BJ (cell line): ENCODE results near the gene COLEC12. TPM values are rescaled to one million over a fixed set of nuclear protein-coding genes. Genes with fewer than 3 reads are reported as not detected.

Source experiments
- CTCF ChIA-PET: fragments of 350-600 bp; formaldehyde crosslinking; extraction: SDS; loops from one replicate; lab custom pipeline; 2021; ENCODE audit warnings: antibody characterized with exemption, inconsistent platforms; lab: Yijun Ruan, JAX
- POLR2A ChIA-PET: fragments of 300-600 bp; sonication (Branson Sonifier 250); formaldehyde crosslinking; extraction: SDS; loops from one replicate; lab custom pipeline; 2021; ENCODE audit warnings: antibody characterized with exemption; lab: Charles Lee
- DNase-seq: peaks from one replicate; pipeline ENCODE4 v3.0.0-alpha.2; 2011; ENCODE audit warnings: low read depth
- H3K27me3 ChIP-seq: 2 replicates; pipeline ENCODE4 v1.6.0; 2011; ENCODE audit warnings: low read length; ENCODE audit not compliant: control insufficient read depth, insufficient read depth
- H3K36me3 ChIP-seq: 2 replicates; pipeline ENCODE4 v1.5.1; 2011; ENCODE audit warnings: low read length; ENCODE audit not compliant: control insufficient read depth, insufficient read depth
- H3K4me3 ChIP-seq: 2 replicates; pipeline ENCODE4 v1.5.1; 2011; ENCODE audit warnings: low read depth, mild to moderate bottlenecking, control low read depth, low read length
- polyA plus RNA-seq: library from polyadenylated mRNA; depleted of rRNA; stranded (reverse); fragments of >200 nt; gene quantifications from 2 replicates; pipeline ENCODE4 v1.2.3, GENCODE V29; 2011
- TF ChIP-seq, protein P1 (sequence below): IDR thresholded peaks from 2 replicates; pipeline ENCODE4 v1.5.1; 2011; ENCODE audit warnings: low read depth, mild to moderate bottlenecking, control low read depth, inconsistent platforms, low read length, moderate library complexity; ENCODE audit not compliant: insufficient read depth

COLEC12 gene
- polyA plus RNA-seq, 1 experiment = 41.1 TPM

DNA sequence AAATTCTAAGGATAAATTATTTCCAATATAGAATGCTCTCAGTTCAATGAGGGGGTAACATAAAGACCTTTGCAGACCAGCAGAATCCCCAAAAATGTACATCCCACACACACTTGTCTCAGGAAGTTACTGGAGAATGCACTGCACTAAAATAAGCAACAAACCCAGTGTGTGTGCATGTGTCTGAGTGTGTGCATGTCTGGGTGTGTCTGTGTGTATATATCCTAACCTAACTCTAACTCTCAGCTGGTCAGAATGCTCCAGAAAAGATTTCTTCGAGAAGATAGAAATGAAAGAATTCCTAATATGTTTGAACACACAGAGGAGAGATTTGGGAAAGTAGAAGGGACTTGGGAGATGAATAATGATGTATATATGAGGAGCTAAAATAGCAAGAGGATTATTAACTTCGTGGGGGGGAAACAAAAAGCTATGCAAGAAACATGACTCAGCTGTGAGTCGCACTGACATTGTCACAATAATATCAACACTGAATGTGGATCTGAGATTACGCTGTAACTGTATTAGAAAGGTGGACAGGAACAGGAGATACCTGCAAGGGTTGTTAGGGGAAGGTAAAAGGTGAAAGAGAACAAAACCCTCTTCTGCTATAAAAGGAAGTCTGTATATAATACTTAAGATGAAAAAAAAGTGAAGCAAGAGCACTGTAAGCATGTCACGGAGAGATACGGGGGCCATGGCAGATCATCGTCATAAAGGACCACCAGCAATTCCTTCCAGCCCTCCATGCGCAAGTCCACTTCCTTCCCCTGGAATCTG, 11.1 kb downstream of the COLEC12 start:
- Histone ChIP-seq H3K36me3 (no peaks in the 10 kb centered on the region; the same call in 1 of the 2 replicates), H3K27me3 (no peaks in the 10 kb centered on the region), H3K4me3 (no peak overlapping the region)
- TF ChIP-seq, protein P1, sequence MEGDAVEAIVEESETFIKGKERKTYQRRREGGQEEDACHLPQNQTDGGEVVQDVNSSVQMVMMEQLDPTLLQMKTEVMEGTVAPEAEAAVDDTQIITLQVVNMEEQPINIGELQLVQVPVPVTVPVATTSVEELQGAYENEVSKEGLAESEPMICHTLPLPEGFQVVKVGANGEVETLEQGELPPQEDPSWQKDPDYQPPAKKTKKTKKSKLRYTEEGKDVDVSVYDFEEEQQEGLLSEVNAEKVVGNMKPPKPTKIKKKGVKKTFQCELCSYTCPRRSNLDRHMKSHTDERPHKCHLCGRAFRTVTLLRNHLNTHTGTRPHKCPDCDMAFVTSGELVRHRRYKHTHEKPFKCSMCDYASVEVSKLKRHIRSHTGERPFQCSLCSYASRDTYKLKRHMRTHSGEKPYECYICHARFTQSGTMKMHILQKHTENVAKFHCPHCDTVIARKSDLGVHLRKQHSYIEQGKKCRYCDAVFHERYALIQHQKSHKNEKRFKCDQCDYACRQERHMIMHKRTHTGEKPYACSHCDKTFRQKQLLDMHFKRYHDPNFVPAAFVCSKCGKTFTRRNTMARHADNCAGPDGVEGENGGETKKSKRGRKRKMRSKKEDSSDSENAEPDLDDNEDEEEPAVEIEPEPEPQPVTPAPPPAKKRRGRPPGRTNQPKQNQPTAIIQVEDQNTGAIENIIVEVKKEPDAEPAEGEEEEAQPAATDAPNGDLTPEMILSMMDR = no peak
- ChIA-PET CTCF (interaction anchor here (1.1 to 1.2 kb wide), 2 partner anchors 10 to 350 kb away, joined by 3 to 8 read pairs; no protein-coding TSS in a partner anchor), POLR2A (interaction anchor here (0.6 kb wide), 2 partner anchors 78 to 97 kb away, joined by 3 to 5 read pairs; no protein-coding TSS in a partner anchor)
- peak; percentile 35 for DNase-seq

DNA sequence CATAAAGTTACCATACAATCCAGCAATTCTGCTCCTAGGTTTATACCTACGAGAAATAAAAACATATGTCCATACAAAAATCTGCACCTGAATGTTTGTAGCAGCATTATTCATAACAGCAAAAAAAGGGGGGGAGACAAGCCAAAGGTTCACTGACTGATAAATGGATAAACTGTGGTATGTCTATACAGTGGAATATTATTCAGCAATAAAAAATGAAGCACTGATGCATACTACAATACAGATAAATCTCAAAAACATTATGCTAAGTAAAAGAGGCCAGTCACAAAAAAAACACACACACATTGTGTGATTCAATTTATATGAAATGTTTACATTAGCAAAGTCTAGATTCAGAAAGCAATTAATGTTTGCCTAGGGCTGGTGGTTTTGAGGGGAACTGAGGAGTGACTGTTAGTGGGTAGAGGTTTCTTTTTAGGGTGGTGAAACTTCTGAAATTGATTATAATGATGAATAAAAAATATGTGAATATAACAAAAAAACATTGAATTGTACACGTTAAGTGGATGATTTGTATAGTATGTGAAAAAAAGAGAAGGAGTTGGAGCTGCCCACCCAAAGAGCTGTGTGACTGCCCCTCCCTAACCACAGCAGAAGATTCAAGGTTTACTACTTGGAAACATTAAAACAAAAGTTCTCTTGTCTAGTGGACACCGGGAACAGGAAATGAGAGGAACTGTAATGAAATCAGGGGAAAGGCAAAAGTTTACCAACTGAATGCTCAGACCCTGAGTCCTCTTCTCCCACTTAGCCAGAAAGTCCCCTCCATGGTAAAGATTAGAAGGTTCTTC, 13.4 kb downstream of the COLEC12 start:
- ChIA-PET POLR2A (no interaction called here), CTCF (no interaction called here)
- H3K4me3 ChIP-seq = no peak overlapping the region
- H3K36me3 ChIP-seq = no peaks in the 10 kb centered on the region; the same call in 1 of the 2 replicates
- TF ChIP-seq, protein P1 = no peak
- no peak for DNase-seq
- no peaks in the 10 kb centered on the region for H3K27me3 ChIP-seq

DNA sequence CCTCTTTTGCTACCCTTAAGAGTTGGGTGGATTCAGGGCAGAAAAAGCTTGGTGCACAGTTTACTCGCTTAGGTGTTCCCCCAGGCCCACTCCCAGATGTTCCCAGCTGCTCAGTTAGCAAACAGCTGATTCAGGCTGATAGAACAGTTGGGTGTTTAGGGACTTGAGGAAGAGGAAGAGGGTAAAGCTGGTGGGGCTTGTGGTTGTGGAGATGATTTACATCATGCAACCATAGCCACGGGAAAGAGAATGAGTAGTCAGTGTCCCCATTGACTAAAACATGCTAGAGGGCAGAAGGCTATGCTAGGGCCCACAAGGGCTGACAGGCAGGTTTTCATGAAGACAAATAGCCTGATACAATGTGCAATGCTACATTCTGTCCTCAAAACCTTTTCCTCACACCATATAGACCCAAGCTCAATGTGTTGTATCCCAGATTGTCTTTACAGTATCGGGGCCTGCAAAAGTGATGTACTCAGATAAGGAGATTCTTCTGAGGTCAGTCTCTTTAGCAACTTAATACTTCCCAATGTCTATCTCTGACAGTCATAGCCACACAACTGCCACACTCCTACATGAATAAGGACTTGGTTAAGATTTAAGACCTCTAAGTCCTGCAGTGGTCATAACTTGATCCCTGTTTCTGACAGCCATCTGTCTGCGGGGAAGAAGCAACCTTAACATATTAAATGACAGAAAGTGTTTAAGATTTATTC, 15.6 kb downstream of the COLEC12 start:
- no peak for DNase-seq
- POLR2A ChIA-PET = no interaction called here
- no peaks in the 10 kb centered on the region for H3K27me3 ChIP-seq
- no peak overlapping the region for H3K4me3 ChIP-seq
- H3K36me3 ChIP-seq = peaks cover 3% of the 10 kb centered on the region; the same call in 1 of the 2 replicates
- TF ChIP-seq, protein P1 = no peak
- CTCF ChIA-PET = interaction anchor here (1.3 kb wide), 1 partner anchor 12 kb away, joined by 5 read pairs; no protein-coding TSS in a partner anchor

DNA sequence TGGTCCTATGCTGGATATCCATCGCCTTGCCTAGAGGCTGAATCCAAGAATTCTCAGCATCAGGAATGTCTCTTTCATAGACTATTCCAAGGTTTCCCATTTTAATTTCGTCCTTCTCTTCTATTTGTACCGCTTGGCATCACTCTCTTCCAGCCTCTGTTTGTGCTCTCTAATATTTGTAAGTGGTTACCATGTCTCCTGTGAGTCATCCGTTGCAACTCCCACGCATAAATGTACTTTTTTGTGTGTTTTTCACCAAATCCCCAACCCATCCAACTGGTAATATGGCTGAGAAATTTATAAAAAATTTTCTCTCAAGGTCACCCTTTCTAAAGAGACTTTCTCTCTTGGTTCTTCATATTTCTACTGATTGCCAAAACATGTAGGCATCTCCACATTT, 21.8 kb downstream of the COLEC12 start:
- POLR2A ChIA-PET = no interaction called here
- H3K27me3 ChIP-seq = no peaks in the 10 kb centered on the region
- TF ChIP-seq, protein P1 = no peak
- H3K36me3 ChIP-seq = peaks cover 5% of the 10 kb centered on the region; the same call in 1 of the 2 replicates
- no peak for DNase-seq
- H3K4me3 ChIP-seq = no peak overlapping the region
- CTCF ChIA-PET = interaction anchor here (1.2 to 1.4 kb wide), 3 partner anchors 10 to 18 kb away, joined by 3 to 8 read pairs (median 5); no protein-coding TSS in a partner anchor
